ENCODE measurements around the gene MXRA8. TPM values are rescaled to one million over a fixed set of nuclear protein-coding genes. Genes with fewer than 3 reads are reported as not detected.
"Not testable (repeated sequence)": the region's sequence is repeated elsewhere in the genome, so short reads cannot be mapped to it uniquely, and the experiment has no call there.

MXRA8 gene
- total RNA-seq, 1 experiment from 2014 or later = 25.3 TPM

- Histone ChIP-seq H3K9me3 (ENCODE audit: low read length) (peaks cover 15% of the 10 kb centered on the region; the same call in 1 of the 2 replicates), H3K4me3 (ENCODE audit: low read length) (no peak overlapping the region), H3K79me2 (ENCODE audit: low read length) (peaks cover 35% of the 10 kb centered on the region), H3K9ac (ENCODE audit: low read length) (no peak overlapping the region), H2AFZ (ENCODE audit: low read length) (no peak overlapping the region), H3K27me3 (ENCODE audit: low read length) (no peaks in the 10 kb centered on the region), H3K4me2 (ENCODE audit: low read length) (no peak overlapping the region), H3K27ac (ENCODE audit: low read length) (no peak overlapping the region), H4K20me1 (ENCODE audit: low read length) (no peaks in the 10 kb centered on the region), H3F3A (ENCODE audit: low read length, unreplicated experiment) (no peaks in the 10 kb centered on the region), H3K36me3 (ENCODE audit: low read depth, low read length) (peaks cover 10% of the 10 kb centered on the region; the same call in 1 of the 2 replicates), H3K4me1 (ENCODE audit: insufficient read depth, low read length) (peaks cover 16% of the 10 kb centered on the region), H3K9me2 (replicated peaks; ENCODE audit: low read length) (no peaks in the 10 kb centered on the region)
- intact Hi-C loops (cut with micrococcal nuclease) = no loop called here
- DNase-seq (no peak), ATAC-seq (no peak)
- TF ChIP-seq EZH2phosphoT487 (IDR thresholded peaks at IDR 0.05; ENCODE audit: borderline replicate concordance, low read length) = no peak
- TF ChIP-seq CTCF (conservative IDR thresholded peaks at IDR 0.05; ENCODE audit: low read depth, low read length) = no peak
- no peak for TF ChIP-seq EZH2 (IDR thresholded peaks at IDR 0.05; ENCODE audit: low read length, unreplicated experiment)
- CTCF ChIA-PET = no interaction called here
- POLR2A ChIA-PET (ENCODE audit: unreplicated experiment) = no interaction called here
- no TSS peak for BruUV-seq (replicated peaks)
Observed at GRCh38 chr1:1370771-1371300, 12.5 kb upstream of the MXRA8 start.

DNA sequence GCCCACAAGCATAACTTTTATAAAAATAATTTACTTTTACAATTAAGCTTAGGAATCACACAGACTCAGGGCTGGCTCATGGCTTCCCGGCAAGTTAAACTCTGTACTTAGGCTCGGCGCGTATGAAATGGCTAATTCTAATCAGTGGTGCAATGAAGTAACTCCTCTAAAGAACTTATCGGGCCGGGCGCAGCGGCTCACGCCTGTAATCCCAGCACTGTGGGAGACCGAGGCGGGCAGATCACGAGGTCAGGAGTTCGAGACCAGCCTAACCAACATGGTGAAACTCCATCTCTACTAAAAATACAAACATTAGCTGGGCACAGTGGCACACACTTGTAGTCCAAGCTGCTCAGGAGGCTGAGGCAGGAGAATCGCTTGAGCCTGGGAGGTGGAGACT, 11.7 kb upstream of the MXRA8 start:
- H3K9me2 ChIP-seq (replicated peaks; ENCODE audit: low read length); H4K20me1 ChIP-seq (ENCODE audit: low read length); ATAC-seq; H3K9ac ChIP-seq (ENCODE audit: low read length); CTCF ChIA-PET; intact Hi-C loops (cut with micrococcal nuclease); H2AFZ ChIP-seq (ENCODE audit: low read length); H3K27ac ChIP-seq (ENCODE audit: low read length); DNase-seq; H3K4me3 ChIP-seq (ENCODE audit: low read length); H3K4me2 ChIP-seq (ENCODE audit: low read length); H3K27me3 ChIP-seq (ENCODE audit: low read length); BruUV-seq (replicated peaks); POLR2A ChIA-PET (ENCODE audit: unreplicated experiment); H3F3A ChIP-seq (ENCODE audit: low read length, unreplicated experiment): not testable (repeated sequence)
- peaks cover 35% of the 10 kb centered on the region for H3K79me2 ChIP-seq (ENCODE audit: low read length)
- peaks cover 10% of the 10 kb centered on the region; the same call in 1 of the 2 replicates for H3K36me3 ChIP-seq (ENCODE audit: low read depth, low read length)
- peaks cover 16% of the 10 kb centered on the region for H3K4me1 ChIP-seq (ENCODE audit: insufficient read depth, low read length)
- H3K9me3 ChIP-seq (ENCODE audit: low read length) = peaks cover 16% of the 10 kb centered on the region; the same call in 1 of the 2 replicates

DNA sequence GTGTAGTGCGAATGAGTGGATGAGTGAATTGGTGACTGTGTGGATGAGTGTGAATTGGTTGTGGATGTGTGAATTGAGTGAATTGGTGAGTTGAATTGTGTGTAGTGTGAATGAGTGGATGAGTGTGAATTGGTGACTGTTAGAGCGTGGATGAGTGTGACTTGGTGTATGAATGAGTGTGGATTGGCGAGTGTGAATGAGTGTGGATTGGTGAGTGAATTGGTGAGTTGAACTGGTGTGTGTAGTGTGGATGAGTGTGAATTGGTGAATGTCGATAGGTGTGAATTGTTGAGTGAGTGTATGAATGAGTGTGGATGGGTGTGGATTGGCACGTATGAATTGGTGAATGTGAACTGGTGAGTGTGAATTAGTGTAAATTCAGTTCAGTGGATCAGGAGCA, 9.0 kb upstream of the MXRA8 start:
- intact Hi-C loops (cut with micrococcal nuclease) = no loop called here
- POLR2A ChIA-PET (ENCODE audit: unreplicated experiment) = no interaction called here
- CTCF ChIA-PET = no interaction called here
- Histone ChIP-seq H3K9me3 (ENCODE audit: low read length) (peaks cover 16% of the 10 kb centered on the region; the same call in 1 of the 2 replicates), H3K9me2 (replicated peaks; ENCODE audit: low read length) (no peaks in the 10 kb centered on the region), H3F3A (ENCODE audit: low read length, unreplicated experiment) (no peaks in the 10 kb centered on the region), H3K9ac (ENCODE audit: low read length) (no peak overlapping the region), H3K36me3 (ENCODE audit: low read depth, low read length) (no peaks in the 10 kb centered on the region), H3K79me2 (ENCODE audit: low read length) (peaks cover 8% of the 10 kb centered on the region), H4K20me1 (ENCODE audit: low read length) (no peaks in the 10 kb centered on the region), H3K4me1 (ENCODE audit: insufficient read depth, low read length) (peaks cover 9% of the 10 kb centered on the region; the same call in 1 of the 2 replicates), H2AFZ (ENCODE audit: low read length) (no peak overlapping the region), H3K4me2 (ENCODE audit: low read length) (no peak overlapping the region), H3K27ac (ENCODE audit: low read length) (no peak overlapping the region), H3K27me3 (ENCODE audit: low read length) (no peaks in the 10 kb centered on the region), H3K4me3 (ENCODE audit: low read length) (no peak overlapping the region)
- no peak for TF ChIP-seq EZH2phosphoT487 (IDR thresholded peaks at IDR 0.05; ENCODE audit: borderline replicate concordance, low read length)
- DNase-seq (no peak), ATAC-seq (no peak)
- no TSS peak for BruUV-seq (replicated peaks)

- H3K27me3 ChIP-seq (ENCODE audit: low read length) = no peaks in the 10 kb centered on the region
Observed at GRCh38 chr1:1366699-1367066, 8.3 kb upstream of the MXRA8 start.

More at GRCh38 chr1:1366699-1367066, 8.3 kb upstream of the MXRA8 start:
- H3K27ac ChIP-seq (ENCODE audit: low read length) = no peak overlapping the region
- no peak overlapping the region for H2AFZ ChIP-seq (ENCODE audit: low read length)
- no peaks in the 10 kb centered on the region for H3K36me3 ChIP-seq (ENCODE audit: low read depth, low read length)
- H3K9ac ChIP-seq (ENCODE audit: low read length) = no peak overlapping the region
- H3K4me2 ChIP-seq (ENCODE audit: low read length) = no peak overlapping the region
- TSS peak; percentile 13 for BruUV-seq (replicated peaks)
- H3K9me3 ChIP-seq (ENCODE audit: low read length) = peaks cover 16% of the 10 kb centered on the region; the same call in 1 of the 2 replicates
- H3F3A ChIP-seq (ENCODE audit: low read length, unreplicated experiment) = no peaks in the 10 kb centered on the region
- no peak for ATAC-seq
- H3K4me1 ChIP-seq (ENCODE audit: insufficient read depth, low read length) = peaks cover 7% of the 10 kb centered on the region; the same call in 1 of the 2 replicates
- no peak for DNase-seq
- ChIA-PET POLR2A (ENCODE audit: unreplicated experiment) (no interaction called here), CTCF (no interaction called here)
- intact Hi-C loops (cut with micrococcal nuclease) = no loop called here
- no peak overlapping the region for H3K4me3 ChIP-seq (ENCODE audit: low read length)
- peaks cover 4% of the 10 kb centered on the region; the same call in 1 of the 2 replicates for H3K79me2 ChIP-seq (ENCODE audit: low read length)
- H4K20me1 ChIP-seq (ENCODE audit: low read length) = no peaks in the 10 kb centered on the region
- TF ChIP-seq EZH2phosphoT487 (IDR thresholded peaks at IDR 0.05; ENCODE audit: borderline replicate concordance, low read length) (no peak), EZH2 (IDR thresholded peaks at IDR 0.05; ENCODE audit: low read length, unreplicated experiment) (no peak), CTCF (conservative IDR thresholded peaks at IDR 0.05; ENCODE audit: low read depth, low read length) (no peak)
- no peaks in the 10 kb centered on the region for H3K9me2 ChIP-seq (replicated peaks; ENCODE audit: low read length)

Data from PC-3 (cell line).